Trophoblast cell (in vitro differentiated cells and primary cell): ENCODE results near the gene KRT83.
A peak's percentile ranks its signal among the peaks of the same experiment; 100 is the strongest.

Source experiments
- DNase-seq, 2 donors: peaks; one replicate each; pipeline ENCODE4 v3.0.0-alpha.2; 2016
- H2AFZ ChIP-seq: 2 replicates; pipeline ENCODE4 v1.6.1; 2013; ENCODE audit warnings: low read length, moderate library complexity, mild to moderate bottlenecking; ENCODE audit not compliant: insufficient read depth, poor library complexity
- H2AK5ac ChIP-seq: 2 replicates; pipeline ENCODE4 v1.6.1; 2013; ENCODE audit warnings: mild to moderate bottlenecking, low read length
- H2BK120ac ChIP-seq: 2 replicates; pipeline ENCODE4 v1.6.1; 2013; ENCODE audit warnings: low read length, mild to moderate bottlenecking, moderate library complexity; ENCODE audit not compliant: insufficient read depth, poor library complexity
- H2BK12ac ChIP-seq: 2 replicates; pipeline ENCODE4 v1.6.1; 2013; ENCODE audit warnings: mild to moderate bottlenecking, low read length, moderate library complexity
- H2BK5ac ChIP-seq: 2 replicates; pipeline ENCODE4 v1.6.1; 2013; ENCODE audit warnings: low read length, low read depth, moderate library complexity, mild to moderate bottlenecking; ENCODE audit not compliant: poor library complexity
- H3K14ac ChIP-seq: 2 replicates; pipeline ENCODE4 v1.6.1; 2013; ENCODE audit warnings: mild to moderate bottlenecking, low read length
- H3K18ac ChIP-seq: 2 replicates; pipeline ENCODE4 v1.6.1; 2013; ENCODE audit warnings: mild to moderate bottlenecking, low read length
- H3K23ac ChIP-seq: 2 replicates; pipeline ENCODE4 v1.6.1; 2013; ENCODE audit warnings: low read length
- H3K27ac ChIP-seq: 2 replicates; pipeline ENCODE4 v1.5.1; 2013; ENCODE audit warnings: low read depth, mild to moderate bottlenecking, inconsistent platforms, low read length, moderate library complexity
- H3K27me3 ChIP-seq: 2 replicates; pipeline ENCODE4 v1.6.1; 2013; ENCODE audit warnings: inconsistent platforms, mild to moderate bottlenecking, low read length, moderate library complexity; ENCODE audit not compliant: insufficient read depth
- H3K36me3 ChIP-seq, 2 experiments: 1 replicate in 1 of 2; 2 replicates in 1 of 2; pipeline ENCODE4 v1.6.1; 2013; ENCODE audit warnings: low read length in 2 of 2, mild to moderate bottlenecking in 2 of 2, moderate library complexity in 1 of 2; ENCODE audit not compliant: insufficient read depth in 2 of 2, control insufficient read depth in 1 of 2
- H3K4ac ChIP-seq: 2 replicates; pipeline ENCODE4 v1.6.1; 2013; ENCODE audit warnings: low read depth, mild to moderate bottlenecking, low read length, moderate library complexity
- H3K4me1 ChIP-seq, 2 experiments: 1 replicate in 1 of 2; 2 replicates in 1 of 2; pipeline ENCODE4 v1.6.1; 2013; ENCODE audit warnings: low read length in 2 of 2, mild to moderate bottlenecking in 2 of 2, moderate library complexity in 1 of 2; ENCODE audit not compliant: insufficient read depth in 2 of 2, control insufficient read depth in 1 of 2
- H3K4me2 ChIP-seq: 2 replicates; pipeline ENCODE4 v1.6.1; 2013; ENCODE audit warnings: inconsistent platforms, mild to moderate bottlenecking, low read length, moderate library complexity
- H3K4me3 ChIP-seq: 2 replicates; pipeline ENCODE4 v1.5.1; 2013; ENCODE audit warnings: mild to moderate bottlenecking, low read depth, low read length, inconsistent platforms
- H3K79me1 ChIP-seq: one replicate; pipeline ENCODE4 v1.6.1; 2013; ENCODE audit warnings: low read length
- H3K79me2 ChIP-seq: 2 replicates; pipeline ENCODE4 v1.6.1; 2013; ENCODE audit warnings: low read length, mild to moderate bottlenecking; ENCODE audit not compliant: control insufficient read depth, insufficient read depth, poor library complexity
- H3K9ac ChIP-seq: 2 replicates; pipeline ENCODE4 v1.6.1; 2013; ENCODE audit warnings: mild to moderate bottlenecking, low read length
- H3K9me3 ChIP-seq: 2 replicates; pipeline ENCODE4 v1.6.1; 2013; ENCODE audit warnings: low read depth, mild to moderate bottlenecking, control low read depth, inconsistent platforms, low read length; ENCODE audit not compliant: insufficient read depth
- H4K12ac ChIP-seq: 2 replicates; pipeline ENCODE4 v1.6.1; 2013; ENCODE audit warnings: low read depth, mild to moderate bottlenecking, low read length, moderate library complexity
- H4K8ac ChIP-seq: 2 replicates; pipeline ENCODE4 v1.6.1; 2013; ENCODE audit warnings: low read depth, mild to moderate bottlenecking, low read length, moderate library complexity
- H4K91ac ChIP-seq: one replicate; pipeline ENCODE4 v1.6.1; 2013; ENCODE audit warnings: low read depth, mild to moderate bottlenecking, low read length, moderate library complexity
- WGBS: extraction: QIAGEN DNeasy Blood & Tissue Kit; methylation state at CpG from one replicate; pipeline ENCODE4 v1.1.7; 2013; ENCODE audit warnings: missing lambda C conversion rate; ENCODE audit not compliant: insufficient read length, insufficient coverage; ENCODE audit errors: extremely low coverage; 5-methylcytosine and 5-hydroxymethylcytosine counted together

The KRT83 gene

GRCh38 chr12:52278575-52279421 lies 42.4 kb downstream of the KRT83 start:
- DNase-seq = peak; percentile 71 to 88
- peak overlapping the region; percentile 53 for H3K4me2 ChIP-seq
- peaks cover 23 to 27% of the 10 kb centered on the region in 2 experiments for H3K4me1 ChIP-seq
- H4K12ac ChIP-seq = no peak overlapping the region
- no peak overlapping the region for H3K23ac ChIP-seq
- peaks cover 6% of the 10 kb centered on the region for H3K79me1 ChIP-seq
- H3K27ac ChIP-seq = no peak overlapping the region
- H2AFZ ChIP-seq = peak overlapping the region; percentile 28
- H3K36me3 ChIP-seq = no peaks in the 10 kb centered on the region
- H3K9ac ChIP-seq = no peak overlapping the region
- no peaks in the 10 kb centered on the region for H3K9me3 ChIP-seq
- no peaks in the 10 kb centered on the region for H3K27me3 ChIP-seq
- H3K14ac ChIP-seq = no peak overlapping the region
- no peak overlapping the region for H2BK120ac ChIP-seq
- no peak overlapping the region for H3K4ac ChIP-seq
- H3K79me2 ChIP-seq = no peaks in the 10 kb centered on the region
- H4K8ac ChIP-seq = peak overlapping the region; percentile 37
- H4K91ac ChIP-seq = peak overlapping the region; percentile 11
- no peak overlapping the region for H3K18ac ChIP-seq
- WGBS = no CpG with 5 or more reads among the region's 32 CpGs
- no peak overlapping the region for H2BK5ac ChIP-seq
- H2AK5ac ChIP-seq = peak overlapping the region; percentile 31
- H3K4me3 ChIP-seq = no peak overlapping the region
- peak overlapping the region; percentile 37 for H2BK12ac ChIP-seq

GRCh38 chr12:52277486-52278245 lies 43.5 kb downstream of the KRT83 start:
- Histone ChIP-seq H2AFZ (no peak overlapping the region), H3K4me1 (peaks cover 23 to 27% of the 10 kb centered on the region in 2 experiments), H3K23ac (no peak overlapping the region), H3K18ac (no peak overlapping the region), H3K9me3 (no peaks in the 10 kb centered on the region), H2BK120ac (no peak overlapping the region), H3K79me1 (peaks cover 6% of the 10 kb centered on the region), H3K4me2 (no peak overlapping the region), H2BK5ac (no peak overlapping the region), H3K27me3 (no peaks in the 10 kb centered on the region), H3K9ac (no peak overlapping the region), H2BK12ac (no peak overlapping the region), H3K79me2 (no peaks in the 10 kb centered on the region), H4K12ac (no peak overlapping the region), H3K4me3 (no peak overlapping the region), H3K14ac (no peak overlapping the region), H3K4ac (no peak overlapping the region), H4K8ac (no peak overlapping the region), H4K91ac (no peak overlapping the region), H3K27ac (no peak overlapping the region), H3K36me3 (no peaks in the 10 kb centered on the region), H2AK5ac (no peak overlapping the region)
- DNase-seq = no peak
- WGBS = no CpG with 5 or more reads among the region's 9 CpGs

GRCh38 chr12:52275686-52276085 lies 45.5 kb downstream of the KRT83 start:
- Histone ChIP-seq H3K18ac (no peak overlapping the region), H4K91ac (no peak overlapping the region), H3K79me1 (peaks cover 2% of the 10 kb centered on the region), H3K4me1 (peaks cover 15 to 20% of the 10 kb centered on the region in 2 experiments), H3K79me2 (no peaks in the 10 kb centered on the region), H2BK120ac (no peak overlapping the region), H4K8ac (no peak overlapping the region), H2AFZ (no peak overlapping the region), H2BK12ac (no peak overlapping the region), H3K9me3 (peaks cover 1% of the 10 kb centered on the region), H3K23ac (no peak overlapping the region), H2AK5ac (no peak overlapping the region), H3K36me3 (no peaks in the 10 kb centered on the region), H3K4ac (no peak overlapping the region), H3K14ac (no peak overlapping the region), H3K27me3 (no peaks in the 10 kb centered on the region), H3K27ac (no peak overlapping the region), H3K4me2 (no peak overlapping the region), H2BK5ac (no peak overlapping the region), H4K12ac (no peak overlapping the region), H3K4me3 (no peak overlapping the region), H3K9ac (no peak overlapping the region)
- DNase-seq = no peak
- no CpG with 5 or more reads among the region's 3 CpGs for WGBS

- H3K4me3 ChIP-seq = no peak within 1 kb of the TSS
- H3K27ac ChIP-seq = no peak within 1 kb of the TSS
- no peak within 1 kb of the TSS for H3K4me2 ChIP-seq
- no peak within 1 kb of the TSS for H2BK5ac ChIP-seq
- peaks cover 1% of the 10 kb centered on the region for H3K9me3 ChIP-seq
- no peak within 1 kb of the TSS for H3K14ac ChIP-seq
- H3K4me1 ChIP-seq = peaks cover 5 to 10% of the 10 kb centered on the region in 2 experiments
- no peak within 1 kb of the TSS for H3K18ac ChIP-seq
- no peaks in the 10 kb centered on the region for H3K79me1 ChIP-seq
- no peak within 1 kb of the TSS for H4K12ac ChIP-seq
- no peak within 1 kb of the TSS for H2BK12ac ChIP-seq
- no peak within 1 kb of the TSS for H3K23ac ChIP-seq
- H2AK5ac ChIP-seq = no peak within 1 kb of the TSS
- WGBS = no CpG with 5 or more reads among the region's 3 CpGs
- H3K36me3 ChIP-seq = no peaks in the 10 kb centered on the region
- no peaks in the 10 kb centered on the region for H3K79me2 ChIP-seq
- H4K91ac ChIP-seq = no peak within 1 kb of the TSS
- H3K27me3 ChIP-seq = no peaks in the 10 kb centered on the region
- H3K9ac ChIP-seq = no peak within 1 kb of the TSS
- DNase-seq = no peak
- no peak within 1 kb of the TSS for H2AFZ ChIP-seq
- H2BK120ac ChIP-seq = no peak within 1 kb of the TSS
- no peak within 1 kb of the TSS for H3K4ac ChIP-seq
- H4K8ac ChIP-seq = no peak within 1 kb of the TSS
These were observed 46.6 kb downstream of the KRT83 start, which contains the start of gene KRT86 for GRCh38 chr12:52274521-52275120. Gene KRT86, plus strand, starts transcription at chr12:52274645. Its CDS starts 27,272 bp downstream, at chr12:52301917.
